H1 (cell line): ENCODE data around the gene DOCK1. TPM values are rescaled to one million over a fixed set of nuclear protein-coding genes. Genes with fewer than 3 reads are reported as not detected.

ENCODE experiments used
- CTCF ChIA-PET: fragments of 300-600 bp; sonication (Branson Sonifier 250); formaldehyde crosslinking; loops from one replicate; lab custom pipeline; 2021; ENCODE audit not compliant: partially characterized antibody; lab: Charles Lee
- POLR2A ChIA-PET: fragments of 300-600 bp; sonication (Branson Sonifier 250); formaldehyde crosslinking; loops from one replicate; lab custom pipeline; 2021; ENCODE audit warnings: inconsistent platforms; ENCODE audit not compliant: partially characterized antibody; lab: Charles Lee
- DNase-seq, 2 experiments: peaks; one replicate each; pipeline versions ENCODE4 v3.0.0 to v3.0.0-alpha.2; 2010 to 2022; ENCODE audit warnings: low spot score in 2 of 2, low read depth in 1 of 2, mixed read lengths in 1 of 2
- FAIRE-seq: peaks from 2 replicates; lab custom pipeline; 2011; peaks lifted over from hg19 to GRCh38; lab: Jason Lieb, UNC
- H2AFZ ChIP-seq: 2 replicates; pipeline ENCODE4 v1.8.1; 2012; ENCODE audit warnings: low read length, inconsistent platforms
- H2AK5ac ChIP-seq: 2 replicates; pipeline ENCODE4 v1.6.1; 2013; ENCODE audit warnings: low read depth, low read length
- H2BK120ac ChIP-seq: replicated peaks from 2 replicates; pipeline ENCODE3; 2013; ENCODE audit warnings: low read depth, low read length, inconsistent platforms
- H2BK12ac ChIP-seq: 2 replicates; pipeline ENCODE4 v1.6.1; 2013; ENCODE audit warnings: low read depth, low read length
- H2BK15ac ChIP-seq: 2 replicates; pipeline ENCODE4 v1.6.1; 2013; ENCODE audit warnings: low read length
- H2BK20ac ChIP-seq: 2 replicates; pipeline ENCODE4 v1.6.1; 2013; ENCODE audit warnings: low read length
- H2BK5ac ChIP-seq: 2 replicates; pipeline ENCODE4 v1.6.1; 2013; ENCODE audit warnings: low read depth, low read length
- H3K14ac ChIP-seq: 2 replicates; pipeline ENCODE4 v1.6.1; 2013; ENCODE audit warnings: inconsistent platforms; ENCODE audit not compliant: insufficient read length
- H3K18ac ChIP-seq: 2 replicates; pipeline ENCODE4 v1.6.1; 2013; ENCODE audit warnings: low read length; ENCODE audit errors: extremely low read depth
- H3K23ac ChIP-seq: 2 replicates; pipeline ENCODE4 v1.6.1; 2013; ENCODE audit warnings: inconsistent platforms; ENCODE audit not compliant: insufficient read length
- H3K23me2 ChIP-seq: 2 replicates; pipeline ENCODE4 v1.6.1; 2013; ENCODE audit warnings: low read depth, low read length
- H3K27ac ChIP-seq: 2 replicates; pipeline ENCODE4 v1.6.1; 2011; ENCODE audit warnings: low read depth, low read length, inconsistent platforms
- H3K27me3 ChIP-seq, 4 experiments: replicated peaks in 1 of 4; 1 replicate in 1 of 4; 2 replicates in 3 of 4; pipeline versions ENCODE4 v1.6.1 to v1.8.1; 2011 to 2013; ENCODE audit warnings: low read length in 3 of 4, mild to moderate bottlenecking in 3 of 4, inconsistent platforms in 2 of 4, mixed read lengths in 2 of 4, moderate library complexity in 1 of 4; ENCODE audit not compliant: control insufficient read depth in 3 of 4, insufficient read depth in 3 of 4; ENCODE audit errors: extremely low read depth in 1 of 4
- H3K36me3 ChIP-seq, 4 experiments: 2 replicates each; pipeline versions ENCODE4 v1.6.1 to v1.8.1; 2011 to 2013; ENCODE audit warnings: mild to moderate bottlenecking in 4 of 4, low read length in 3 of 4, moderate library complexity in 2 of 4, control low read depth in 1 of 4, inconsistent platforms in 1 of 4; ENCODE audit not compliant: insufficient read depth in 4 of 4, control insufficient read depth in 2 of 4
- H3K4ac ChIP-seq: replicated peaks from 2 replicates; pipeline ENCODE3; 2013; ENCODE audit warnings: low read length, low read depth, mixed read lengths, inconsistent platforms; ENCODE audit not compliant: insufficient read length
- H3K4me1 ChIP-seq, 4 experiments: replicated peaks in 1 of 4; 1 replicate in 1 of 4; 2 replicates in 3 of 4; pipeline versions ENCODE4 v1.6.1 to v1.8.1; 2011 to 2013; ENCODE audit warnings: low read length in 3 of 4, inconsistent platforms in 2 of 4, mixed read lengths in 1 of 4; ENCODE audit not compliant: insufficient read depth in 4 of 4, control insufficient read depth in 3 of 4
- H3K4me2 ChIP-seq, 2 experiments: 2 replicates each; pipeline versions ENCODE4 v1.6.1 to v1.8.1; 2011 to 2013; ENCODE audit warnings: low read depth in 2 of 2, low read length in 2 of 2, control low read depth in 1 of 2, inconsistent platforms in 1 of 2, mild to moderate bottlenecking in 1 of 2; ENCODE audit not compliant: insufficient read depth in 1 of 2
- H3K4me3 ChIP-seq, 4 experiments: fragments of 200-600, 300-600 bp in 1 of 4; sonication (generic), shearing (Covaris generic), sonication (Bioruptor Twin) in 1 of 4; 2 replicates each; pipeline versions ENCODE4 v1.5.1 to v1.8.1; 2011 to 2016; ENCODE audit warnings: low read length in 4 of 4, low read depth in 3 of 4, control low read depth in 2 of 4, inconsistent platforms in 2 of 4, mild to moderate bottlenecking in 2 of 4, mixed read lengths in 1 of 4, moderate library complexity in 1 of 4; ENCODE audit not compliant: insufficient read depth in 2 of 4; ENCODE audit errors: extremely low read depth in 1 of 4
- H3K56ac ChIP-seq: replicated peaks from 2 replicates; pipeline ENCODE3; 2013; ENCODE audit warnings: low read depth, mild to moderate bottlenecking, mixed read lengths, low read length, inconsistent platforms; ENCODE audit not compliant: insufficient read length
- H3K79me1 ChIP-seq: 2 replicates; pipeline ENCODE4 v1.6.1; 2013; ENCODE audit warnings: low read depth, low read length, control low read depth
- H3K79me2 ChIP-seq, 2 experiments: 2 replicates each; pipeline versions ENCODE4 v1.6.1 to v1.8.1; 2012 to 2013; ENCODE audit warnings: low read length in 2 of 2, mild to moderate bottlenecking in 2 of 2, inconsistent platforms in 1 of 2; ENCODE audit not compliant: insufficient read depth in 2 of 2, control insufficient read depth in 1 of 2
- H3K9ac ChIP-seq, 4 experiments: replicated peaks in 1 of 4; 1 replicate in 1 of 4; 2 replicates in 3 of 4; pipeline versions ENCODE4 v1.6.1 to v1.8.1; 2011 to 2013; ENCODE audit warnings: low read depth in 3 of 4, low read length in 3 of 4, control low read depth in 2 of 4, mild to moderate bottlenecking in 2 of 4, moderate library complexity in 2 of 4, inconsistent platforms in 1 of 4; ENCODE audit errors: extremely low read depth in 1 of 4
- H3K9me3 ChIP-seq, 2 experiments: 2 replicates each; pipeline versions ENCODE4 v1.6.1 to v1.8.1; 2012 to 2013; ENCODE audit warnings: mild to moderate bottlenecking in 2 of 2, moderate library complexity in 2 of 2, control low read depth in 1 of 2, inconsistent platforms in 1 of 2, low read depth in 1 of 2, low read length in 1 of 2, mixed read lengths in 1 of 2; ENCODE audit not compliant: insufficient read depth in 2 of 2
- H4K20me1 ChIP-seq, 2 experiments: replicated peaks in 1 of 2; 2 replicates each; pipeline versions ENCODE3 to v1.8.1; 2011 to 2013; ENCODE audit warnings: inconsistent platforms in 2 of 2, low read length in 2 of 2, mild to moderate bottlenecking in 1 of 2; ENCODE audit not compliant: insufficient read depth in 2 of 2, control insufficient read depth in 1 of 2
- H4K5ac ChIP-seq: 2 replicates; pipeline ENCODE4 v1.6.1; 2013; ENCODE audit warnings: low read length, low read depth, mixed read lengths, inconsistent platforms; ENCODE audit not compliant: insufficient read length
- H4K8ac ChIP-seq: 2 replicates; pipeline ENCODE4 v1.8.0; 2013; ENCODE audit warnings: mild to moderate bottlenecking, moderate library complexity, low read length, inconsistent platforms; ENCODE audit not compliant: insufficient read depth; ENCODE audit errors: extremely low read depth
- H4K91ac ChIP-seq: replicated peaks from 2 replicates; pipeline ENCODE3; 2013; ENCODE audit warnings: low read length, mixed read lengths, inconsistent platforms; ENCODE audit not compliant: insufficient read length
- CEBPB ChIP-seq: IDR thresholded peaks from 2 replicates; pipeline ENCODE4 v1.6.1; 2012; ENCODE audit warnings: low read depth, low read length
- HDAC6 ChIP-seq: IDR thresholded peaks from one replicate; pipeline ENCODE4 v1.7.1; 2012; ENCODE audit warnings: low read depth, mild to moderate bottlenecking, inconsistent platforms, low read length, moderate library complexity
- WGBS, 2 experiments: shearing (Covaris generic) in 1 of 2; methylation state at CpG; one replicate each; pipeline versions ENCODE4 v1.1.6 to v1.1.7; 2013 to 2015; ENCODE audit warnings: low lambda C conversion rate in 2 of 2, mixed read lengths in 2 of 2, inconsistent platforms in 1 of 2, low coverage in 1 of 2, missing lambda C conversion rate in 1 of 2; ENCODE audit not compliant: insufficient replicate concordance in 2 of 2, insufficient coverage in 1 of 2, insufficient read length in 1 of 2; ENCODE audit errors: extremely low coverage in 1 of 2, missing lambda C conversion rate in 1 of 2; 5-methylcytosine and 5-hydroxymethylcytosine counted together
- polyA plus RNA-seq, 7 experiments: library from polyadenylated mRNA; depleted of rRNA in 3 of 7; stranded (reverse) in 5 of 7; unstranded in 2 of 7; fragments of >200 nt in 5 of 7; fragments of 200-250 nt in 2 of 7; gene quantifications; 1 replicate in 5 of 7; 2 replicates in 1 of 7; 4 replicates in 1 of 7; pipeline versions ENCODE4 v1.2.1 to v1.2.3, GENCODE V29; 2011 to 2013; ENCODE audit warnings: missing spikeins in 2 of 7, mixed read lengths in 2 of 7
- total RNA-seq: library from RNA; stranded (reverse); fragmentation: NEBNext Ultra II Directional; extraction: Animal tissue kit (Norgen Biotek cat#: 25700); gene quantifications from 2 replicates; pipeline ENCODE4 v1.2.1, GENCODE V29; 2021

Gene DOCK1
- total and polyA plus RNA-seq, 2 of the 8 experiments (the other 6 are each of a cell fraction or from before 2014, with no cell fraction given): 11.6 to 53.0 TPM

- no peaks in the 10 kb centered on the region for H3K27me3 ChIP-seq
- FAIRE-seq (no peak), DNase-seq (no peak)
- no peak overlapping the region for H4K8ac ChIP-seq
- no peak overlapping the region for H2AFZ ChIP-seq
- 95% methylated on average over 10 of the region's 10 CpGs; no CpG with 5 or more reads in 1 of the 2 experiments for WGBS, 2 experiments
- TF ChIP-seq HDAC6: no peak
- TF ChIP-seq CEBPB: peak; percentile 3; the same call in 1 of the 2 replicates
- H2BK15ac ChIP-seq: no peak overlapping the region
- no peak overlapping the region for H2BK120ac ChIP-seq
- H3K4me2 ChIP-seq: no peak overlapping the region
- H2AK5ac ChIP-seq: no peak overlapping the region
- H3K23ac ChIP-seq: no peak overlapping the region
- H4K5ac ChIP-seq: no peak overlapping the region
- no peaks in the 10 kb centered on the region for H3K9me3 ChIP-seq
- no peaks in the 10 kb centered on the region for H3K79me2 ChIP-seq
- H3K14ac ChIP-seq: no peak overlapping the region
- no peaks in the 10 kb centered on the region; a peak in 1 of 8 replicates for H3K36me3 ChIP-seq
- no peak overlapping the region for H2BK12ac ChIP-seq
- no peaks in the 10 kb centered on the region for H3K23me2 ChIP-seq
- no peak overlapping the region for H3K4ac ChIP-seq
- ChIA-PET POLR2A (no interaction called here), CTCF (interaction anchor here (1.0 kb wide), 1 partner anchor 95 kb away, joined by 3 read pairs; no protein-coding TSS in a partner anchor)
- H4K20me1 ChIP-seq: no peaks in the 10 kb centered on the region
- H3K79me1 ChIP-seq: no peaks in the 10 kb centered on the region
- no peak overlapping the region for H3K9ac ChIP-seq
- no peak overlapping the region for H3K27ac ChIP-seq
- no peak overlapping the region for H3K18ac ChIP-seq
- H2BK20ac ChIP-seq: no peak overlapping the region
- H3K4me3 ChIP-seq: no peak overlapping the region
- no peak overlapping the region for H4K91ac ChIP-seq
- H3K4me1 ChIP-seq: peaks cover 0 to 11% (median 6%) of the 10 kb centered on the region in 4 experiments; a peak in 6 of 7 replicates
- H3K56ac ChIP-seq: no peak overlapping the region
- H2BK5ac ChIP-seq: no peak overlapping the region
Measured at GRCh38 chr10:127338399-127339110, 433.3 kb downstream of the DOCK1 start.
